HepG2 (cell line): ENCODE data around the gene MAN1C1.

ENCODE experiments used
- EED ChIP-seq: sonication (generic); formaldehyde crosslinking; IDR thresholded peaks from 2 replicates; pipeline ENCODE4 v1.5.0; 2020; ENCODE audit warnings: mild to moderate bottlenecking, missing genetic modification reagents
- JUND ChIP-seq: sonication (generic); formaldehyde crosslinking; IDR thresholded peaks from 2 replicates; pipeline ENCODE4 v1.8.0; 2022; ENCODE audit warnings: mild to moderate bottlenecking, missing genetic modification reagents
- NR2F2 ChIP-seq: IDR thresholded peaks from 2 replicates; pipeline ENCODE4 v1.6.1; 2012; ENCODE audit warnings: low read depth, inconsistent platforms, borderline replicate concordance
- POLR2A ChIP-seq, 2 experiments: IDR thresholded peaks; 2 replicates each; pipeline ENCODE4 v1.6.1; 2011; ENCODE audit warnings: low read depth in 2 of 2, low read length in 2 of 2, mild to moderate bottlenecking in 1 of 2, moderate library complexity in 1 of 2; ENCODE audit not compliant: insufficient read depth in 1 of 2
- RBAK ChIP-seq: sonication (generic); formaldehyde crosslinking; IDR thresholded peaks from 2 replicates; pipeline ENCODE4 v1.5.1; 2020; ENCODE audit warnings: mild to moderate bottlenecking, missing genetic modification reagents
- YY1 ChIP-seq: IDR thresholded peaks from 2 replicates; pipeline ENCODE4 v1.6.1; 2011; ENCODE audit warnings: low read length, low read depth, moderate library complexity, mild to moderate bottlenecking; ENCODE audit not compliant: insufficient read depth, insufficient replicate concordance
- ZFP36L2 ChIP-seq: sonication (generic); formaldehyde crosslinking; IDR thresholded peaks from 2 replicates; pipeline ENCODE4 v1.4.0; 2020; ENCODE audit warnings: missing genetic modification reagents
- ZNF101 ChIP-seq: sonication (generic); formaldehyde crosslinking; IDR thresholded peaks from 2 replicates; pipeline ENCODE4 v1.4.0; 2020; ENCODE audit warnings: mild to moderate bottlenecking, low read depth, missing genetic modification reagents, borderline replicate concordance
- ZNF512 ChIP-seq: sonication (generic); formaldehyde crosslinking; IDR thresholded peaks from 2 replicates; pipeline ENCODE4 v1.4.0; 2020; ENCODE audit warnings: mild to moderate bottlenecking, missing genetic modification reagents
- TF ChIP-seq, protein P1 (sequence below): sonication (generic); formaldehyde crosslinking; IDR thresholded peaks from 2 replicates; pipeline ENCODE4 v1.5.0; 2020; ENCODE audit warnings: mild to moderate bottlenecking, missing genetic modification reagents, moderate library complexity
- TF ChIP-seq, protein P2 (sequence below): sonication (generic); formaldehyde crosslinking; IDR thresholded peaks from 2 replicates; pipeline ENCODE4 v1.8.1; 2022; ENCODE audit warnings: mild to moderate bottlenecking, missing genetic modification reagents
- TF ChIP-seq, protein P3 (sequence below): sonication (generic); formaldehyde crosslinking; IDR thresholded peaks from 2 replicates; pipeline ENCODE4 v1.5.1; 2020; ENCODE audit warnings: missing genetic modification reagents, mild to moderate bottlenecking, borderline replicate concordance
- TF ChIP-seq, protein P4 (sequence below): sonication (generic); formaldehyde crosslinking; IDR thresholded peaks from 2 replicates; pipeline ENCODE4 v1.8.1; 2023; ENCODE audit warnings: mild to moderate bottlenecking, inconsistent platforms, moderate library complexity, missing genetic modification reagents, borderline replicate concordance

DNA sequence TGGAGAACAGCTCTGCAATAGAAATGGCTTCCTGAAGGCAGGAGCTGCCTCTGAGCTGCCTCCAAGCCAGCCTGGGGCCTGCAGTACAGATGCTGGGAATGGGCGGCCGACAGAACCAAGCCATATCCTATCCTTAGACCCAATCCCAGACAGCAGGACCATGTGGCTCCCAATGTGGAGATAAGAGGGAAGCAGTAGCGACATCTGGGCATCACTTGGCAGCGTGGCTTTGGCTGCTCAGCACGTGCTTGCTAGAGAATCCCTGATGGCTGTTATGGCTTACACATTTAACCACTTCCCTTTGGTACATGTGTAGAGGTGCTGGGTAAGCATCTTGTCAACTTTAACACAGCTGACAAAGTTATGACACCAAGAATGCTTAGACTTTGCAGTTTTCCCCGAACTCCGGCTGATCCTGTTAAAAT, 87.7 kb downstream of the MAN1C1 start:
- TF ChIP-seq EED (CRISPR knock-in tag) = no peak
- TF ChIP-seq, protein P1, sequence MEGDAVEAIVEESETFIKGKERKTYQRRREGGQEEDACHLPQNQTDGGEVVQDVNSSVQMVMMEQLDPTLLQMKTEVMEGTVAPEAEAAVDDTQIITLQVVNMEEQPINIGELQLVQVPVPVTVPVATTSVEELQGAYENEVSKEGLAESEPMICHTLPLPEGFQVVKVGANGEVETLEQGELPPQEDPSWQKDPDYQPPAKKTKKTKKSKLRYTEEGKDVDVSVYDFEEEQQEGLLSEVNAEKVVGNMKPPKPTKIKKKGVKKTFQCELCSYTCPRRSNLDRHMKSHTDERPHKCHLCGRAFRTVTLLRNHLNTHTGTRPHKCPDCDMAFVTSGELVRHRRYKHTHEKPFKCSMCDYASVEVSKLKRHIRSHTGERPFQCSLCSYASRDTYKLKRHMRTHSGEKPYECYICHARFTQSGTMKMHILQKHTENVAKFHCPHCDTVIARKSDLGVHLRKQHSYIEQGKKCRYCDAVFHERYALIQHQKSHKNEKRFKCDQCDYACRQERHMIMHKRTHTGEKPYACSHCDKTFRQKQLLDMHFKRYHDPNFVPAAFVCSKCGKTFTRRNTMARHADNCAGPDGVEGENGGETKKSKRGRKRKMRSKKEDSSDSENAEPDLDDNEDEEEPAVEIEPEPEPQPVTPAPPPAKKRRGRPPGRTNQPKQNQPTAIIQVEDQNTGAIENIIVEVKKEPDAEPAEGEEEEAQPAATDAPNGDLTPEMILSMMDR = no peak
- TF ChIP-seq ZNF512 (CRISPR knock-in tag) = no peak
- TF ChIP-seq, protein P2, sequence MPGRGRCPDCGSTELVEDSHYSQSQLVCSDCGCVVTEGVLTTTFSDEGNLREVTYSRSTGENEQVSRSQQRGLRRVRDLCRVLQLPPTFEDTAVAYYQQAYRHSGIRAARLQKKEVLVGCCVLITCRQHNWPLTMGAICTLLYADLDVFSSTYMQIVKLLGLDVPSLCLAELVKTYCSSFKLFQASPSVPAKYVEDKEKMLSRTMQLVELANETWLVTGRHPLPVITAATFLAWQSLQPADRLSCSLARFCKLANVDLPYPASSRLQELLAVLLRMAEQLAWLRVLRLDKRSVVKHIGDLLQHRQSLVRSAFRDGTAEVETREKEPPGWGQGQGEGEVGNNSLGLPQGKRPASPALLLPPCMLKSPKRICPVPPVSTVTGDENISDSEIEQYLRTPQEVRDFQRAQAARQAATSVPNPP (CRISPR knock-in tag) = no peak
- TF ChIP-seq, protein P3, sequence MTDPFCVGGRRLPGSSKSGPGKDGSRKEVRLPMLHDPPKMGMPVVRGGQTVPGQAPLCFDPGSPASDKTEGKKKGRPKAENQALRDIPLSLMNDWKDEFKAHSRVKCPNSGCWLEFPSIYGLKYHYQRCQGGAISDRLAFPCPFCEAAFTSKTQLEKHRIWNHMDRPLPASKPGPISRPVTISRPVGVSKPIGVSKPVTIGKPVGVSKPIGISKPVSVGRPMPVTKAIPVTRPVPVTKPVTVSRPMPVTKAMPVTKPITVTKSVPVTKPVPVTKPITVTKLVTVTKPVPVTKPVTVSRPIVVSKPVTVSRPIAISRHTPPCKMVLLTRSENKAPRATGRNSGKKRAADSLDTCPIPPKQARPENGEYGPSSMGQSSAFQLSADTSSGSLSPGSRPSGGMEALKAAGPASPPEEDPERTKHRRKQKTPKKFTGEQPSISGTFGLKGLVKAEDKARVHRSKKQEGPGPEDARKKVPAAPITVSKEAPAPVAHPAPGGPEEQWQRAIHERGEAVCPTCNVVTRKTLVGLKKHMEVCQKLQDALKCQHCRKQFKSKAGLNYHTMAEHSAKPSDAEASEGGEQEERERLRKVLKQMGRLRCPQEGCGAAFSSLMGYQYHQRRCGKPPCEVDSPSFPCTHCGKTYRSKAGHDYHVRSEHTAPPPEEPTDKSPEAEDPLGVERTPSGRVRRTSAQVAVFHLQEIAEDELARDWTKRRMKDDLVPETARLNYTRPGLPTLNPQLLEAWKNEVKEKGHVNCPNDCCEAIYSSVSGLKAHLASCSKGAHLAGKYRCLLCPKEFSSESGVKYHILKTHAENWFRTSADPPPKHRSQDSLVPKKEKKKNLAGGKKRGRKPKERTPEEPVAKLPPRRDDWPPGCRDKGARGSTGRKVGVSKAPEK (CRISPR knock-in tag) = no peak
- no peak for TF ChIP-seq ZNF101 (CRISPR knock-in tag)
- no peak for TF ChIP-seq JUND (CRISPR knock-in tag)
- no peak for TF ChIP-seq ZFP36L2 (CRISPR knock-in tag)
- TF ChIP-seq YY1 = no peak
- TF ChIP-seq, protein P4, sequence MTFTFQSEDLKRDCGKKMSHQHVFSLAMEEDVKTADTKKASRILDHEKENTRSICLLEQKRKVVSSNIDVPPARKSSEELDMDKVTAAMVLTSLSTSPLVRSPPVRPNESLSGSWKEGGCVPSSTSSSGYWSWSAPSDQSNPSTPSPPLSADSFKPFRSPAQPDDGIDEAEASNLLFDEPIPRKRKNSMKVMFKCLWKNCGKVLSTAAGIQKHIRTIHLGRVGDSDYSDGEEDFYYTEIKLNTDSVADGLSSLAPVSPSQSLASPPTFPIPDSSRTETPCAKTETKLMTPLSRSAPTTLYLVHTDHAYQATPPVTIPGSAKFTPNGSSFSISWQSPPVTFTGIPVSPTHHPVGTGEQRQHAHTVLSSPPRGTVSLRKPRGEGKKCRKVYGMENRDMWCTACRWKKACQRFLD (CRISPR knock-in tag) = no peak
- TF ChIP-seq NR2F2 = no peak
- TF ChIP-seq POLR2A (IDR thresholded peaks at IDR 0.05; ENCODE audit: insufficient read depth in 1 of 2, low read depth in 2 of 2, low read length in 2 of 2) = no peak
- no peak for TF ChIP-seq RBAK (CRISPR knock-in tag)
